ENCODE measurements around the gene ITPRIPL1. TPM values are rescaled to one million over a fixed set of nuclear protein-coding genes. Genes with fewer than 3 reads are reported as not detected.
A peak's percentile ranks its signal among the peaks of the same experiment; 100 is the strongest.

Gene ITPRIPL1, protein sequence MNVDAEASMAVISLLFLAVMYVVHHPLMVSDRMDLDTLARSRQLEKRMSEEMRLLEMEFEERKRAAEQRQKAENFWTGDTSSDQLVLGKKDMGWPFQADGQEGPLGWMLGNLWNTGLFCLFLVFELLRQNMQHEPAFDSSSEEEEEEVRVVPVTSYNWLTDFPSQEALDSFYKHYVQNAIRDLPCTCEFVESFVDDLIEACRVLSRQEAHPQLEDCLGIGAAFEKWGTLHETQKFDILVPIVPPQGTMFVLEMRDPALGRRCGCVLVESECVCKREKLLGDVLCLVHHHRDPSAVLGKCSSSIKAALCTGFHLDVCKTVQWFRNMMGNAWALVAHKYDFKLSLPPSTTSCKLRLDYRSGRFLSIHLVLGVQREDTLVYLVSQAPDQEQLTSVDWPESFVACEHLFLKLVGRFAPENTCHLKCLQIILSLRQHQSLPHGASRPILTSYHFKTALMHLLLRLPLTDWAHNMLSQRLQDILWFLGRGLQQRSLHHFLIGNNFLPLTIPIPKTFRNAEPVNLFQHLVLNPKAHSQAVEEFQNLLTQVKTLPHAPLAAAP
- 1.1 and 1.4 TPM in 2 replicates for total RNA-seq (2012; rRNA removed)
- polyA plus RNA-seq (2012; rRNA removed), result 0.84 and 0.99 TPM in 2 replicates
- polyA plus RNA-seq (2012; cell fraction: cytosol; rRNA removed), result 0.96 and 1.4 TPM in 2 replicates
- 0.28 and 0.47 TPM in 2 replicates for polyA plus RNA-seq (2012; cell fraction: nucleus; rRNA removed; ENCODE audit: low replicate concordance)
- Bru-seq, nascent RNA, result percentile 19 among the genes with signal in this experiment
- percentile 28 among the genes with signal in this experiment for BruChase-seq, experiment 1, labeled RNA remaining after a 6-hour chase
- BruChase-seq, experiment 2, labeled RNA remaining after a 2-hour chase, result percentile 38 among the genes with signal in this experiment
- long read RNA-seq, result 0 reads

- Histone ChIP-seq H4K91ac (ENCODE audit: insufficient read depth, low read depth, low read length) (no peak within 1 kb of the TSS; the same call in 1 of the 2 replicates), H3K4me2 (ENCODE audit: low read depth, low read length) (peak within 1 kb of the TSS; percentile 87), H3K4ac (ENCODE audit: low read depth, low read length) (peak within 1 kb of the TSS; percentile 2; the same call in 1 of the 2 replicates), H3K9me1 (ENCODE audit: insufficient read depth, low read length) (peaks cover 10% of the 10 kb centered on the region), H3K9me3 (ENCODE audit: control insufficient read depth, insufficient read depth, low read length) (no peaks in the 10 kb centered on the region), H3K14ac (replicated peaks; ENCODE audit: low read depth, low read length) (no peak within 1 kb of the TSS), H3K4me3 (ENCODE audit: insufficient read depth, low read depth, low read length) (peak within 1 kb of the TSS; percentile 42), H2AFZ (replicated peaks; ENCODE audit: low read length, poor library complexity) (peak within 1 kb of the TSS; percentile 76), H3K18ac (ENCODE audit: low read depth, low read length) (no peak within 1 kb of the TSS), H4K8ac (ENCODE audit: low read depth in 2 of 2, low read length in 2 of 2) (peak within 1 kb of the TSS; percentile 47 to 77; a peak in 3 of 4 replicates), H3K27me3 (ENCODE audit: control insufficient read depth, insufficient read depth, low read length) (peaks cover 23% of the 10 kb centered on the region), H3K23ac (ENCODE audit: low read depth, low read length) (peak within 1 kb of the TSS; percentile 48), H3K56ac (ENCODE audit: extremely low read depth, insufficient read depth, low read length) (no peak within 1 kb of the TSS), H2AK5ac (ENCODE audit: low read depth, low read length) (peak within 1 kb of the TSS; percentile 80), H4K20me1 (ENCODE audit: insufficient read depth, low read length) (no peaks in the 10 kb centered on the region), H4K5ac (ENCODE audit: low read depth, low read length) (no peak within 1 kb of the TSS; the same call in 1 of the 2 replicates), H2BK15ac (ENCODE audit: low read depth, low read length) (no peak within 1 kb of the TSS; the same call in 2 of the 3 replicates), H3K36me3 (ENCODE audit: control insufficient read depth, insufficient read depth, low read length) (no peaks in the 10 kb centered on the region; the same call in 1 of the 2 replicates), H3K27ac (ENCODE audit: insufficient read depth, low read length) (peak within 1 kb of the TSS; percentile 12; the same call in 1 of the 2 replicates), H3K4me1 (ENCODE audit: control insufficient read depth, insufficient read depth, low read length) (peaks cover 6% of the 10 kb centered on the region), H2BK120ac (ENCODE audit: low read depth, low read length) (no peak within 1 kb of the TSS), H3K79me1 (ENCODE audit: low read depth in 1 of 2, low read length in 2 of 2) (no peaks in the 10 kb centered on the region), H2BK20ac (ENCODE audit: low read depth, low read length) (no peak within 1 kb of the TSS; the same call in 1 of the 2 replicates), H3K9ac (ENCODE audit: low read depth, low read length) (peak within 1 kb of the TSS; percentile 36; the same call in 1 of the 2 replicates), H2AK9ac (replicated peaks; ENCODE audit: low read depth, low read length, poor library complexity) (peak within 1 kb of the TSS; percentile 56), H2BK5ac (ENCODE audit: low read depth, low read length, poor library complexity, severe bottlenecking) (no peak within 1 kb of the TSS)
- WGBS, 2 experiments (ENCODE audit: extremely low coverage in 2 of 2, insufficient read length in 1 of 2), result 10% methylated on average over 18 of the region's 58 CpGs; no CpG with 5 or more reads in 1 of the 2 experiments
- CTCF ChIA-PET, result no interaction called here
- TF ChIP-seq SMC3 (IDR thresholded peaks at IDR 0.05; ENCODE audit: low read depth, low read length) (no peak), RAD21 (IDR thresholded peaks at IDR 0.05; ENCODE audit: low read length) (no peak)
- POLR2A ChIA-PET (ENCODE audit: unreplicated experiment), result no interaction called here
- in situ Hi-C loops (cut with MboI; ENCODE audit: low sequenced_read_pairs), result no loop called here
- intact Hi-C loops (cut with micrococcal nuclease), result no loop called here
- DNase-seq, result no peak
- no TSS peak for BruUV-seq (replicated peaks)
- peak; percentile 41 for ATAC-seq (ENCODE audit: low read depth)
- dilution Hi-C loops (cut with HindIII; ENCODE audit: low sequenced_read_pairs, unreplicated experiment), result no loop called here
Measured at GRCh38 chr2:96325041-96325883, at the start of gene ITPRIPL1. Gene ITPRIPL1 (plus strand): TSS chr2:96325317. CDS start chr2:96325840, 523 bp downstream.
